ENCODE results near the gene ADAMTS18. TPM values are rescaled to one million over a fixed set of nuclear protein-coding genes. Genes with fewer than 3 reads are reported as not detected.
"Not testable (repeated sequence)": the region's sequence is repeated elsewhere in the genome, so short reads cannot be mapped to it uniquely, and the experiment has no call there.

The ADAMTS18 gene
- total RNA-seq, 2 donors from 2014 or later = not detected

DNA sequence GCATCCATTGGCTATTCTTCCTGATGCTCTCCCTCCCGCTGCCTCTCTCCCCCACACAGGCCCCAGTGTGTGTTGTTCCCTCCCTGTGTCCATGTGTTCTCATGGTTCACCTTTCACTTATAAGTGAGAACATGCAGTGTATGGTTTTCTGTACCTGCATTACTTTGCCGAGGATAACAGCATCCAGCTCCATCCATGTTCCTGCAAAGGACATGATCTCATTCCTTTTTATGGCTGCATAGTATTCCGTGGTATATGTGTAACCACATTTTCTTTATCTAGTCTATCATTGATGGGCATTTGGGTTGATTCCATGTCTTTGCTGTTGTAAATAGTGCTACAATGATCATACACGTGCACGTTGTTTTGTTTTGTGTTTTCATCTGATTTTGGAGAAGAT, 192.4 kb downstream of the ADAMTS18 start:
- not testable (repeated sequence) for DNase-seq (ENCODE audit: low spot score in 2 of 2); H3K36me3 Mint-ChIP-seq; ATAC-seq; H3K9me3 Mint-ChIP-seq; H3K27ac Mint-ChIP-seq

DNA sequence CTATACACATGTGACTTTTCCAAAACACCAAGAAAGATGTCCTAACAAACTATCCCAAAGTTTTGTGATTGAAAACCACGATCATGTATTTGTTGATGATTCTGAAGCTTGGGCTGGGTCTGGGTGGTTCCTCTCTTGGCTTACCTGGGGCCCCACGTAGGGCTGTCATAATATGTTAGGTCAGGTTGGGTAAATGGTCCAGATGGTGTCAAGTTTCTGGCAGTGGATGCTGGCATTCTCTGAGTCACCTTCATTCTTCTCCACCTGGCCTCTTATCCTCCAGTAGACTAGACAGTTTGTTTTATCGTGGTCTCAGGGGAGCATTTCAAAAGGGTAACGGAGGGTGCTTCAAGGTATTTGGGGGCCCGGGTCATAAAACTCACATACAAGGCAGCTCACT, 196.2 kb downstream of the ADAMTS18 start:
- Mint-ChIP-seq H3K9me3 (no peaks in the 10 kb centered on the region), H3K36me3 (no peaks in the 10 kb centered on the region), H3K27ac (no peak overlapping the region)
- DNase-seq (ENCODE audit: low spot score in 2 of 2) = no peak
- no peak for ATAC-seq

DNA sequence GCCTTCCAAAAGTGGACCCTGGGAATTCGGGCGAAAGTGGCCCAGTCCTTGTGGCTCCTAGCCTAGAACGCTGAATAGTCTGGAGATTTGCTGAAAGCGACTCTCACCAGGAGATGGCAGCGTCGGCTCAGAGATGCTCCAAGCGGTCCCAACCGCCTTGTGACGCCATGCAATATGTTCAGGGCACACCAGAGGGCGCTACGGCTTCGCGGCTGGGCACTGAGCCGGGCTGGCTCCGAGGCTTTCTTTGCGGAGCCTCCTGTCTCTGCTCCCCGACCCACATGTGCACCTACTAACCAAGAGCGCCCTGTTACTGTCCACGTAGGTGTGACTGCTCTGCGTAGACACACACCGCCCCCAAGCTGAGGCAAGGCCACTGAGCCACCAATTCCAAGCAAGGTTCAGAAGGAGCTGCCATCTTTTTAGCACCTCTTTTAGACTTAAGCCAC, 198.7 kb downstream of the ADAMTS18 start:
- DNase-seq (ENCODE audit: low spot score in 2 of 2) = peak; percentile 82 to 88
- Mint-ChIP-seq H3K36me3 (no peaks in the 10 kb centered on the region), H3K9me3 (no peaks in the 10 kb centered on the region), H3K27ac (no peak overlapping the region)
- ATAC-seq = peak; percentile 97 to 98

DNA sequence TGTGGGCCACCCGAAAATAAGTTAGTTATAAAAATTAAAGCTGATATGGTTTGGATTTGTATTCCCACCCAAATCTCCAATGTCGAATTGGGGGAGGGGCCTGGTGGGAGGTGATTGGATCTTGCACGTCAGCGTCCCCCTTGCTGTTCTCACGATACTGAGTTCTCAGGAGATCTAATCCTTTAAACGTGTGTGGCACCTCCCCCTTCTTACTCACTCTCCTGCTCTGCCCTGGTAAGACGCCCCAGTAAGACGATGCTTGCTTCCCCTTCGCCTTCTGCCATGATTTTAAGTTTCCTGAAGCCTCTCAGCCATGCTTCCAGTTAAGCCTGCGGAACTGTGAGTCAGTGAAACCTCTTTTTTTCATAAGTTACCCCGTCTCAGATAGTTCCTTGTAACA, 200.2 kb downstream of the ADAMTS18 start:
- ATAC-seq (no peak), DNase-seq (ENCODE audit: low spot score in 2 of 2) (no peak)
- Mint-ChIP-seq H3K27ac (no peak overlapping the region), H3K36me3 (no peaks in the 10 kb centered on the region), H3K9me3 (no peaks in the 10 kb centered on the region)

DNA sequence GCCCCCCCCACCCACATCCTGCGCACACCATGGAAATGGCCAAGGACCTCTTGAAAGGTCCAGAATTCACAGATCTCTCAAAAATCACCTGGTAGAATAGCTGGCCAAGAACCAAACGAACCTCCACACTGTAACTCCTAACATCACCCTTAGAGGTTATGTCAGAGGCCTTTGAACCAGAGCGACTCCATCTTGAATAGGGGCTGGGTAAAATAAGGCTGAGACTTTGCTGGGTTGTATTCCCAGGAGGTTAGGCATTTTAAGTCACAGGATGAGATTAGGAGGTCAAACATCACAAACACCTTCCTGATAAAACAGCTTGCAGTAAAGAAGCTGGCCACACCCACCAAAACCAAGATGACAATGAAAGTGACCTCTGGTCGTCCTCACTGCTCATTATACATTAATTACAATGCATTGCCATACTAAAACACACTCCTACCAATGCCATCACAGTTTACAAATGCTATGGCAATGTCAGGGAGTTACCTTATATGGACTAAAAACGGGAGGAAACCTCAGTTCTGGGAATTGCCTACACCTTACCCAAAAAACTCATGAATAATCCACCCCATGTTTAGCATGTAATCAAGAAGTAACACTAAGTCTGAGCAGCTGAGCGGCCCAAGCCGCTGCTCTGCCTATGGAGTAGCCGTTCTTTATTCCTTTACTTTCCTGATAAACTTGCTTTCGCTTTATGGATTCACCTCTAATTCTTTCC, 200.9 kb downstream of the ADAMTS18 start:
- Mint-ChIP-seq H3K27ac (no peak overlapping the region), H3K36me3 (no peaks in the 10 kb centered on the region), H3K9me3 (no peaks in the 10 kb centered on the region)
- DNase-seq (ENCODE audit: low spot score in 2 of 2) = no peak
- no peak for ATAC-seq

Other genes with a start within 250 kb of the ADAMTS18 start
- 10 to 100 TPM; 75.3 to 92.9 TPM for gene MON1B, start 243.8 kb downstream of the ADAMTS18 start, total RNA-seq
- 1 to 10 TPM; 2.1 to 8.5 TPM for gene SYCE1L, start 235.6 kb downstream of the ADAMTS18 start, total RNA-seq